Non-pigmented ciliary epithelial cell (primary cell): ENCODE measurements around the gene RIOK3.
"Not testable (repeated sequence)": the region's sequence is repeated elsewhere in the genome, so short reads cannot be mapped to it uniquely, and the experiment has no call there.

Source experiments
- DNase-seq: peaks from one replicate; pipeline ENCODE4 v3.0.0-alpha.2; 2010; ENCODE audit warnings: low read depth

The RIOK3 gene

DNA sequence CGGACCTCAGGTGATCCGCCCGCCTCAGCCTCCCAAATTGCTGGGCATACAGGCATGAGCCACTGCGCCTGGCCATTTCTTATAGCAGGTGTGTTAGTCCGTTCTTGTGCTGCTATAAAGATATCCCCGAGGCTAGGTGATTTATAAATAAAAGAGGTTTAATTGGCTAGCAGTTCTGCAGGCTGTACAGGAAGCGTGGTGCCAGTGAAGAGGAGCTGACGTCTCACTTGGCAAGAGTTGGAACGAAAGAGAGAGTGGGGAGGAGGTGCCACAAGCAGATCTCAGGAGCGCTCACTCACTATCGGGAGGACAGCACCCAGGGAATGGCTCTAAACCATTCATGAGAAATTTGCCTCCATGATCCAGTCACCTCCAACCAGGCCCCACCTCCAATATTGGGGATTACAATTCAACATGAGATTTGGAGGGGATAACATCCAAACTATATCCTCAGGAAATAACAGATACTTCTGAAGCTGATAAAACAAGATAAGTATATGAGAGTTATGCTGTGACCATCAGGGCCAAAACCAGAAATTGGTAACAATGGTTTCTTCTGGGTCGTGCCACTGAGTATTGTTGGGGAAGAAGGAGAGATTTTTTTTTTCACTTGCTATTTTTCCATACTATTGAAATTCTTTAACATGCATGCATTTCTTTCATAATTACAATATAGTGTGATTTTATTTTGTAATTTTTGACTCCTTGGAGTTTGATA is 42.8 kb downstream of the RIOK3 start:
- DNase-seq: no peak

DNA sequence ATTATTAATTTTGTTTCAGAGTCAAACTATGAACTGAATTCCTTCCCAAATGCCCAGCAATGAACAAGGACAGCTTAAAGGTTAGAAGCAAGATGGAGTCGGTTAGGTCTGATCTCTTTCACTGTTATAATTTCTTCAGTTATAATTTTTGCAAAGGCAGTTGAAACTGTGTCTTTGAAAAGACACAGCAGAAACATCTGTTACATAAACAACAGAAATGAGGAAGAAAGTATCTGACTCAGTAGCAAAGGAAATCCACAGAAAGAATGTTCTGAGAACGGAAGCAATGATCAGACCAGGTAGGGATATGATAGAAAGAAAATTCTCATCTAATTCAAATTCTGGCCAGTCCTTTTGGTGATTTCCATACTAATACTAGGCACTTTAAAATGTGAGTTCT is 45.0 kb downstream of the RIOK3 start:
- DNase-seq: no peak

DNA sequence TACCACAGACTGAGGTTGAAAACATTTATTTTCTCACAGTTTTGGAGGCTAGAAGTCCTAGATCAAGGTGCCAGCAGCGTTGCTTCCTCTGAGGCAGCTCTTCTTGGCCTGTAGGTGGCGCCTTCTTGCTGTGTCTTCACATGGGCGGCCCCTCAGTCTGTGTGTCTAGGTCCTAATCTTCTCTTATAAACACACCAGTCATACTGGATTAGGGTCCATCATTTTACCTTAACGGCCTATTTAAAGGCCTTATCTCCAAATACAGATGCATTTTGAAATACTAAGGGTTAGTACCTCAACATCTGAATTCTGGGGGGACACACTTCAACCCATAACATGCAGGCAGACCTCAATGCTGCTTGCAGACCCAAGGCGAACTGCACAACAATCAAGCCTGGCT is 45.8 kb downstream of the RIOK3 start:
- DNase-seq: no peak

DNA sequence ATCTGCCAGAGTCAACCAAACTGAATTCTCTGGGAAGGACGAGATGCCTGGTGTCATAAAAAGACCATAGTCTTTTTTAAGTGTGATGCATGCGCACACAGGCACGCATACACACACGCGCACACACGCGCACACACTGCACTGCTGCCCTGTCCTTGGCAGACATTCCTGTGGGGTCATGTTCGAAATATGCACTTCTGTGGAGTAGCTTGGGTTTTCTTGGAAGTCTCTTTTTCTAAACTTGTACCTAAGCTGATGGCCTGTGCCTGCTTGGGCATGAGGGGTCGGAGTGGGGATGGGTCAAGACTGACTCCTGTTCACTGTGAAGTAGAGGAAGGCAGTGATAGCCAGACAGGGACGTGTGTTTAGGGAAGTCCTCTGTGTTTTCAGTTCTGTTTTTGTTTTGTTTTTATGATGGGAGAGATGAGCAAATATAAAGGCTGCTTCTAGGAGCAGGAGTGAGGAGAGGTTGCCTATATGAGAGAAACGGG is 46.2 kb downstream of the RIOK3 start:
- DNase-seq: no peak

DNA sequence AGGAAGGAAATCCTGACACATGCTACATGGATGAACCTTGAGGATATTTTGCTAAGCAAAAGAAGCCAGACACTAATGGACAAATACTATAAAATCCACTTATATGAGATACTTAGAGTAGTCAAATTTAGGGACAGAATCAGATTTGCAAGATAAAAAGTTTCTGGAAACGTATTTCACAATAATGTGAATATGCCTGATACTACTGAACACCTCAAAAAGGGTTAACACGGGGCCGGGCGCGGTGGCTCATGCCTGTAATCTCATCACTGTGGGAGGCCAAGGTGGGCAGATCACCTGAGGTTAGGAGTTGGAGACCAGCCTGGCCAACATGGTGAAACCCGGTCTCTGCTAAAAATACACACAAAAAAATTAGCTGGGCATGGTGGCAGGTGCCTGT is 48.5 kb downstream of the RIOK3 start:
- no peak for DNase-seq

DNA sequence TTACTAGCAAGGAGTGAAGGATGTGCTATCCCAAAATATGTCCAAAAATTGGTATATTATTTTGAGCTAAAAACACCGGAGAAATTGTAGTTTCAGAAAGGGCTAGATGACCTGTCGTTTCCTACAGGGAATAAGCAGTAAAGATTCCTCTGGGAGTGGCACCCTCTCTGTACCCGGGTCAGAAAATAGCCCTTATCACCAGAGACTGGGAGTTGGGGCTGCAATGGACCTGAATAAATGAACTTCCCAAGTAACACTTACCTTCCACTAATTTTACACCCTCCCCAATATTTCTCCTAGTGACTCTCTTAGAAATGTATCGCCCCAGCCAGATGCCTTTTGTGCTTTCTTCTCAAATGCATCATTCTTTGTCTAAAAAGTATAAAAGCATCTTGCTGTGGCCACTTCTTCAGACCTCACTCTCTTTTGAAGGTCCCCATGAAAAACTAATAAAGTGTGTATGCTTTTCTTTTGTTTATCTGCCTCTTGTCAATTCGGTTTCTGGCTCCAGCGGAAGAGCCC is 49.5 kb downstream of the RIOK3 start:
- DNase-seq: no peak

DNA sequence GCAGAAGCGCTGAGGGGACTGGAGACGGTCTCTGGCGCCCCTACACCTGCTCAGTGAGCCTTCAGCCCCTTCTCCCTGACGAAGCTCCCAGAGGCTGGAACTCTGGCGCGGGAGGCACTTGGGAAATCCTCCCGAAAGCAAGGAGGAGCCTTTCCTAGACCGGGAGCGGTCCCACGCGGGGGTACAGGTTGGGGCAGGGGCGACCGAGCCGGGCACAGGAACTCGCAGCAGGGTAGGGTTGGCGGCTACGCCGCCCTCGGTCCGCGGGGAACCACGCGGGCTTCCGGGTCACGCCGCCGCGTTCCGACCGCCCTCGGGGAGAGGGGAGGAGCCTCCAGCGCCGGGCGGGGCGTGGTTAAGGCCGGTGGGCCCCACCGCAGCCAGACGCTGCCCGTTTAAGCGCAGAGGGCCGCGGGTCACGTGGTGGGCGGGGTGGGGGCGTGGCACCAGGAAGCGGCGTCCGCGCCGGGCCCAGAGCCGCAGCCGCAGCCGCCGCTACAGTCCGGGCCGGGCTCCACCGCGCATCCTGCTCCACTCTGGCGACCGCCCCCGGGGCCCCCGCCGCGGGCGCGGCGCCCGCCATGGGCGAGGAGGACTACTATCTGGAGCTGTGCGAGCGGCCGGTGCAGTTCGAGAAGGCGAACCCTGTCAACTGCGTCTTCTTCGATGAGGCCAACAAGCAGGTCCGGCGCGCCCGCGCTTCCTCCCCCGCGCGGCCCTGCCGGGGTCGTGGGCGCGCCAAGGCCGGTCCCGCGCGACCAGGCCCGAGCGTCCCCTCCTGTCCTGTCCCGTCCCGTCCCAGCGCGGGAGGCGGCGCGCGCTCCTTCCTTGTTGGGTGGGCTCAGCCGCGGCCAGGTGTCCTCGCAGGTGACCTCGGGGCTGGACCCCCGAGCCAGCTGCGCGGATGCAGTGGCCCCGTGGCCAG is 50.2 kb downstream of the RIOK3 start, which contains the start of gene RMC1:
TSS of gene RMC1 (plus strand) at position 474 of the 925 bp plus-strand sequence. CDS start at position 582, 108 bp downstream.
- peak; percentile 41 for DNase-seq

DNA sequence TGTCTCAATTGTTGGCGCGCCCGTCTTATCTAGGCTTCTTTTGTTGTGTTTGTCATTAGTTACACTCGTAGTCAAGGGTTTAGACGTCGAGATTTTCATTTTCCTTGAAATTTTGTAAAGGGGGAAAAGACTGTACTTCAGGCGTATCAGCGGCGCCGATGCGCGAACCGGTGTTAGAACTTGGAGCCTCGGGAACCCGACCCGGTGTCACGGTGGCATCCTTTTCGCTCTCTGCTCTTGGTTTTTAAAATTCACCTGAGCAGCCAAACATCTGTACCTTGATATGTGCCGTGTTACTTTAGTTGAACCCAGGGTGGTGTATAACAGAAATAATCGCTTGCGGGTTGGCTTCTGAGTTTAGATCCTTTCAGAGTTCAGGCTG is 50.9 kb downstream of the RIOK3 start:
- no peak for DNase-seq

DNA sequence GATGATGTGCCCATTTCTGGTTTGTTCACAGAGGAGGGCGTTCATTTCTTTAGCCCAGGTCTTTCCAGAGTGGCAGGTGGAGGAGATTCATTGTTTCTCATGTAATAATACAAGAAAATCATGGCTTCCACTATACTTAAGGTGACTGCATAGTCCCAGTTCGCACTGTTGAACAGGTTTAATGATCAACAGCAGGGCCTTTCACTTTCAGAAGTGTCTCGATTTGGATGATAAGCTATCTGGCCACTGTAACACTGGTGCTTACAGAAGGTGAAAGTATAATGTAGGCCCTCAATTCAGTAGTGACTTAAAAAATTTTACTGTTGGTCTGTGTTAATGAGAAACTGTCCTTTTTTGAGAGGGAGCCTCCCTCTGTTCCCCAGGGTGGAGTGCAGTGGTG is 51.6 kb downstream of the RIOK3 start:
- no peak for DNase-seq

DNA sequence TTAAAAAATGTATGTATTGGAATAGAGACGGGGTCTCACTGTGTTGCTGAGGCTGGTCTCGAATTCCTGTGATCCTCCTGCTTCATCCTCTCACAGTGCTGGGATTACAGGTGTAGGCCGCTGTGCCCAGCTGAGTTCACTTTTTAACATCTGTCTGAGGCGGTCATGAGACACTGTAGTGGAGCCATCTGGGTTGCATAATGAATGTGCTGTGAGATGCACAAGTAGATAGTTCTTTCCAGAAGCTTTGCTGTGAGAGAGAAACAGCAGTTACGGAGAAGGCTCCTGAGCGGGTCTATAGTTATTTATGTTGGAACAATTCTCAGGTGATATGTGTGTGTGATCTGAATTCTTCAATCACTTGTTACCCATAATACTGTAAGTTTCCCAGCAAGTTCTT is 53.3 kb downstream of the RIOK3 start:
- DNase-seq: no peak

DNA sequence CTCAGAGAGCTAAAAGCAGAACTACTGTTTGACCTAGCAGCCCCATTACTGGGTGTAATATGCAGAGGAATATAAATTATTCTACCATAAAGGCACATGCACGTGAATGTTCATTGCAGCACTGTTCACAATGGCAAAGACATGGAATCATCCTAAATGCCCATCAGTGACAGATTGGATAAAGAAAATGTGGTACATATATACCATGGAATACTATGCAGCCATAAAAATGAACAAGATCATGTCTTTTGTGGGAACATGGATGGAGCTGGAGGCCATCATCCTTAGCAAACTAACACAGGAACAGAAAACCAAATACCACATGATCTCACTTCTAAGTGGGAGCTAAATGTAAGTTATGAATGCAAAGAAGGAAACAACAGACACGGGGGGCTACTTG is 57.8 kb downstream of the RIOK3 start:
- DNase-seq: not testable (repeated sequence)

DNA sequence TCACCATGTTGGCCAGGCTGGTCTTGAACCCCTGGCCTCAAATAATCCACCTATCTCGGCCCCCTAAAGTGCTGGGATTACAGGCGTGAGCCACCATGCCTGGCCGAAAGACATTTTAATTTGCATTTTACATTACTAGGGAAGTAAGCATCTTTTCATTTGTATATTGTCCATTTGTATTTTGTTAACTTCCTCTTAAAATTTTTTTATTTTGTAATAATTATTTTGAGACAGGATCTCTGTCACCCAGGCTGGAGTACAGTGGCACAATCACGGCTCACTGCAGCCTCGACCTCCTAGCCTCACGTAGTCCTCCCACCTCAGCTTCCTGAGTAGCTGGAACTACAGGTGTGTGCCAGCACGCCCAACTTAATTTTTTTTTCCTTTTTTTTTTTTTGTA is 59.1 kb downstream of the RIOK3 start:
- not testable (repeated sequence) for DNase-seq

DNA sequence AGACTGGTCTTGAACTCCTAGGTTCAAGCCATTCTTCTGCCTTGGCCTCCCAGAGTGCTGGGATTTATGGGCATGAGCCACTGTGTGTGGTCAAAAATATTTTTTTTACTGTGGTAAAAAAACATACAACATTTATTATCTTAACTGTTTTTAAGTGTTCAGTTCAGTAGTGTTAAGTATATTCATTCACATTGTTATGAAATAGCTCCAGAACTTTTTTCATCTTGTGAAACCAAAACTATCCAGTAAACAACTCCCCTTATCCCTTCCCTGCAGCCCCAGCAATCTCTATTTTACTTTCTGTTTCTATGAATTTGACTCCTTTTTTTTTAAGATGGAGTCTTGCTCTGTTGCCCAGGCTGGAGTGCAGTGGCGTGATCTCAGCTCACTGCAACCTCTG is 59.6 kb downstream of the RIOK3 start:
- DNase-seq: no peak

DNA sequence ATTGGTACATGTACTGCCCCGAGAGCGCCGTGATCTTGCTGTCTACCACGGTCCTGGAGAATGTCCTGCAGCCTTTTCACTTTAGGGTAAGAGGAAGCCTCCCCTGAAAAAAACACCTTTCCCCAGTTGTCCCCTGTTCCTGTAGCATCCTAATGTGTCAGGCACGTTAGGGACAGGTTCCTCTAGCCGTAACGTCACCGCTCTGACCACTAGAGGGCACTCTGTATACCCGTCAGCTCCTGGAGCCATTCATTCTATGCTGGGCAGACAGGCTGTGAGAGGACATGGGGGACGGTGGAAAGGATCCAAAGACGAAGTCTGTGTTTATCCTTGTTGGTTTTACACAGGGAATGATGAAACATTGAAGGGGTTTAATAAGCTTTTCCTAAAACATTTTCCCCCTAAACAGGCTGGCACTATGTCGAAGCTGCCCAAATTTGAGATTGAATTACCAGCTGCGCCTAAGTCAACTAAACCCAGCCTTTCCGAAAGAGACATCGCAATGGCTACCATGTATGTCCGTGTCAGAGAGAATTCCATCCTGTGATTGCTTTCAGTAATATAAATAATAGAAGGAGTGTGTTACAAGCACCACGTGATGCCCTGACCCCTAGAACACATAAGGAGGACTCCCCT is 62.9 kb downstream of the RIOK3 start:
- DNase-seq: no peak

DNA sequence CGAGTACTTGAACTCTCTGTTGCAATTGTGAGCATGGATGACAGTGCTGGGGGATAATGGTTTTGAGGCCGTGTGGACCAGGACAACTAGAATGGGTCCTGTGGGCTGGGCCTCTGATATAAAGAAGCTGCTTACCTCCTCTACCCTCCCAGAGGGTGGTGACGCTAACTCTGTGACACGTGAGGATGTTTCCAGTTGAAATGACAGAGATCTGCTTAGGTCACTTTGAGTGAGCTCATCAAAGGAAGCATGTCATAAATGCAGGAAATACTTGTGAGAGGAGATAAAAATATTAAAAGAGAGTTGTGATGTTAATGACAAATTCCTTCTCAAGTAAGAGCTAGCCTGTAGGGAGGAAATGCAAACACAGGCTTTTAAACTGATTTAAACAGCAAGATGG is 66.6 kb downstream of the RIOK3 start:
- DNase-seq: no peak

DNA sequence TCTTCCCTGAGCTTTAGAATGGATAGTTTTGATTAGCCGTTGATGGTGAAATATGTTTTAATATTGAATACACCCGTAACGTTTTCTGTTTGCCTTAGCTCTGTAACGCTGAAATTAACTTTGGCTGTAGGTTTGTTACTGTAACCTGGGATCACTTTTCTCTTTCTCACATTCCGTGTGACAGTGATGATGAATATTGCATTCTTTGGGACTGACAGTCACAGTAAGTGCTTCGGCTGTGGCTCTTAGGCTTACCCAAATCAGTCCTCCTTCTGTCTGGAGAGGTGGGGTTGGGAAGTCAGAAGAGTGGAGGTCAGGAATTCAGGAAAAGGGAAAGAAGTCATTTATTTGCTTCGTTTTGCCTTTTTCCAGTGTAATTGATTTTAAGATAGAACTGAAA is 68.2 kb downstream of the RIOK3 start:
- DNase-seq: no peak

DNA sequence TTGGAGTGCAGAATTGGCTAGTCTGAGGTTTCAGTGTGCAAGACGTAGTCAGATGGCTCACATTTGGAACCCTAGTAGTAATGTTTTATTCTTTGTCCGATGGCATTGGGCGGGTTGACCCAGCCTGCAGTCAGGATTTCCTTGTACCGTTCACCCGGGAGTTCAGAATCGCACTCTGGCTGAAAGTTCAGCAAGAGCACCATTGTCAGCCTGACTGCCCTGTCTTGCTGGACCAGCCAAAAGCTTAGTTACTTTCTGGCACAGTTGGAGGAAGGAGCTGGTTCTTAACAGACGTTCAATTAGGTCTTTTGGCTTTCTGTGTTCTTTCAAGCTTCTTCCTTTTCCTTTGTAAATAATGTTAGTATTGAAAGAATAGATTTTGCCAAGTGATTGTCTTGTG is 68.8 kb downstream of the RIOK3 start:
- DNase-seq: no peak

DNA sequence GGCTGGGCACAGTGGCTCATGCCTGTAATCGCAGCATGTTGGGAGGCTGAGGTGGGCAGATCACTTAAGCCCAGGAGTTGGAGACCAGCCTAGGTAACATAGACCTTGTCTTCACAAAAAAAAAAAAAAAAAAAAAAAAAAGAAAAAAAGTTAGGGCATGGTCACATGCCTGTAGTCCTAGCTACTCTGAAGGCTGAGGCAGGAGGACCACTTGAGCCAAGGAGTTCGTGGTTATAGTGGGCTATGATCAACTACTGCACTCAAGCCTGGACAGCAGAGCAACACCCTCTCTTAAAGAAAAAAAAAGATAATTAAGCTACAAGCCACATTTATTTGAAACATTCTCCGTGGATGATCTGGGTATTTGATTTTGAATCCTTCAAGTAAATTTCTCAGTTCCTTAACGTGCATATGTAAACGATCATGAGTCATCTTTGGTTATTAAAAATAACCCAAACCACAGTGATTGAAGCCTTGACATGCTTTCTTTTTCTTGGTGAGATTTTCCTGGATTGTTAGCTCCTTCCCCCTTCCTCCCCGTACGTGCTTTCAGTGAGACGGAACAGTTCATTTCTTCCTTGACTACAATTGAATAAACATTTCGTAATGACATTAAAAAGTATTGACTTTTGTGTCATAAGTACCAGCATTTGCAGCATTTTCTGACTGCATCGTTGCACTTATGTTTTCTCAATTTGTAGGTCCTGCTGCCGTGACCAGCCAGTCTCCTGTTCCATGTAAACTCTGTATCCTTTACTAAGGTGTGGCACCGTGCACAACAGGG is 70.5 kb downstream of the RIOK3 start:
- DNase-seq: no peak

DNA sequence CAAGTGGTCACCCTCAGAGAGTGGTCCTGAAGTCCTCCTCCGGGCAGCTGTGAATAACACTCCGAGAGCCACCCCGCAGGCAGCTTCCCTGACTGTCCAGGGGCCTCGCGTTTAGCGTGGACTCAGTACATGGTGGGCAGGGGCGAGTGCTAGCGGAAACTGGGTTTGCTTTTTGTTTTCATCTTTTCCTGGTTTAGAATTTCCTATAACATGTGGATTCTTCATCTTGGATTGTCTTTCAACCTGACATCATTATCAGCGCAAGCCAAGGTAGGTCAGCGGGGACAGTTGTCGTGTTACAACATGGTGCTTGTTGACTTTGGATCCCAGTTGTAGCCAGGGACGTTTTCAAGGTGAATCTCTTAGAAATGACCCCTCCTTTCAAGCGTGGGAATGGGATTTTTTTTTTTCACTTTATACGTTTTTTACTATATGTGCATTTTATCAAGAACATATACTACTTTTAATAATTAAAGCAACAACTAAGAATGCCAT is 71.2 kb downstream of the RIOK3 start:
- DNase-seq: no peak

DNA sequence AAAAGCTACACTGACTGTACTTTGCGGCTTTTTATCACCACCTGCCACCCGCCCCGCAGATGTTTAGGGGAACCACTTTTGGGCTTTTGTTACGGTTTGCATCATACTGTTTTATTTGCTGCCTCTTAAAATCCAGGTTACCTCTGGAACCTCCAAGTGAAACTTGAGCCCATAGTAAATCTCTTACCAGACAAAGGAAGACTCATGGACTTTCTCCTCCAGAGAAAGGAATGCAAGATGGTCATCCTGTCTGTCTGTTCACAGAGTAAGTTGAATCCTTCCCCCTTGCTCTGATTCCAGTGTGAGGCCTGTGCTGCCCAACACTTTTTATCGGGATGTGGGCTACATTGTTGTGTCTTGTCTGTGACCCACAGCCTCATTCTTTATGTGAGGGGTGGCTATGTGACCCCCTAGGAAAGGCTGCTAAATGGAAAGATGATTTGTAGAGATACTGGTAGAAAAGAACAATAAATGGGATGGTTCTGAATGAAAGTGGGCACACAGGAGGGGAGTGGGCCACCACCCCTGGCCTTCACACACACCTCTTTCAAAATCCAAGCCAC is 73.5 kb downstream of the RIOK3 start:
- DNase-seq: no peak
